ENCODE measurements around the gene GRPEL2. TPM values are rescaled to one million over a fixed set of nuclear protein-coding genes. Genes with fewer than 3 reads are reported as not detected.

Gene GRPEL2
- total RNA-seq, 5 donors from 2014 or later (not counting 1 experiment from before 2014, with no cell fraction given) = 14.2 to 38.7 (median 31.5) TPM

DNA sequence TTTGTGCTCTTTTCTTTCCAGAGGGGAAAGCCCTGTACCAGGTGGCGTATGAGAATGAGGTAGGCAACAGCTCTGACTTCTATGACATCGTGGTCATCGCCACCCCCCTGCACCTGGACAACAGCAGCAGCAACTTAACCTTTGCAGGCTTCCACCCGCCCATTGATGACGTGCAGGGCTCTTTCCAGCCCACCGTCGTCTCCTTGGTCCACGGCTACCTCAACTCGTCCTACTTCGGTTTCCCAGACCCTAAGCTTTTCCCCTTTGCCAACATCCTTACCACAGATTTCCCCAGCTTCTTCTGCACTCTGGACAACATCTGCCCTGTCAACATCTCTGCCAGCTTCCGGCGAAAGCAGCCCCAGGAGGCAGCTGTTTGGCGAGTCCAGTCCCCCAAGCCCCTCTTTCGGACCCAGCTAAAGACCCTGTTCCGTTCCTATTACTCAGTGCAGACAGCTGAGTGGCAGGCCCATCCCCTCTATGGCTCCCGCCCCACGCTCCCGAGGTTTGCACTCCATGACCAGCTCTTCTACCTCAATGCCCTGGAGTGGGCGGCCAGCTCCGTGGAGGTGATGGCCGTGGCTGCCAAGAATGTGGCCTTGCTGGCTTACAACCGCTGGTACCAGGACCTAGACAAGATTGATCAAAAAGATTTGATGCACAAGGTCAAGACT lies 22.8 kb downstream of the GRPEL2 start:
- H3K27me3 ChIP-seq (replicated peaks in 1 of 2; ENCODE audit: control insufficient read depth in 2 of 2, extremely low read depth in 1 of 2, insufficient read depth in 2 of 2, low read length in 1 of 2) = no peaks in the 10 kb centered on the region
- H3K4me3 Mint-ChIP-seq = no peak overlapping the region
- DNase-seq = no peak
- H3K4me3 ChIP-seq (ENCODE audit: control insufficient read depth in 1 of 2, extremely low read depth in 1 of 2, low read length in 1 of 2) = no peak overlapping the region
- H3K4me1 Mint-ChIP-seq = peaks cover 18 to 30% (median 21%) of the 10 kb centered on the region in 3 donors
- no peak for ATAC-seq (replicated peaks in 1 of 4)
- peaks cover 0 to 19% of the 10 kb centered on the region in 2 experiments for H3K4me1 ChIP-seq (ENCODE audit: control insufficient read depth in 1 of 2, extremely low read depth in 1 of 2, insufficient read depth in 2 of 2, low read length in 2 of 2)
- ChIA-PET POLR2A (interaction anchor here in 1 of 2 donors (0.8 kb wide), 1 partner anchor 8 kb away, joined by 3 read pairs; no protein-coding TSS in a partner anchor), CTCF (interaction anchor here (0.6 to 3.8 kb wide), 20 partner anchors 9 to 182 kb away, joined by 3 to 24 read pairs (median 4); partner anchors contain the start of gene PCYOX1L (in 2 of the 2))
- no peak overlapping the region for H3K27ac ChIP-seq (ENCODE audit: low read length)
- WGBS (ENCODE audit: insufficient coverage) = 96% methylated on average over 22 of the region's 22 CpGs
- peaks cover 0 to 12% of the 10 kb centered on the region in 2 donors for H3K36me3 ChIP-seq (ENCODE audit: control insufficient read depth in 2 of 2, extremely low read depth in 1 of 2, insufficient read depth in 1 of 2, low read length in 1 of 2)
- no peaks in the 10 kb centered on the region for H3K9me3 ChIP-seq
- H3K27ac Mint-ChIP-seq = peak overlapping the region in 1 of 2 donors; percentile 22
- H3K27me3 Mint-ChIP-seq = no peaks in the 10 kb centered on the region
- H3K36me3 Mint-ChIP-seq = peaks cover 9% of the 10 kb centered on the region
- H3K9me3 Mint-ChIP-seq = no peaks in the 10 kb centered on the region

DNA sequence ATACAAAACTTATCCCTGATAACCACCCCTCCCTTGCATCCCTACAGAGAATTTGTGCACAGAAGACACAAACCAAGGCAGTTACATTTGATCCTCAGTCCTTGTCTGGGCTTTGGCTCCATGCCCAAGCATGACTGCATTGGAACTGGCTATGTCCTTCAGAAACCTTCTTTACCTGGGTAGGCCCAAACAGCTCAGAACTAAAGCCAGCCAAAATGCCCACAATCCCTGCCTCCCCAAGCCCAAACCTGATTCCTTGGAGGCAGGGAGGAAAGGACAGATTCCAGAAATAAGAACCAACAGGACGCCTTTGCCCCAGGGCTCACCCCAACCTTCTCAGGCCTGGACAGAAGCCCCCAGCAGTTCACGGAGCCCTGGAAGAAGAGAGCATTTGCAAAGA lies 25.6 kb downstream of the GRPEL2 start:
- CTCF ChIA-PET = interaction anchor here (0.6 to 3.2 kb wide), 17 partner anchors 11 to 227 kb away, joined by 3 to 18 read pairs (median 4); partner anchors contain the start of gene PCYOX1L (in 2 of the 2)
- ATAC-seq (replicated peaks in 1 of 4) (no peak), DNase-seq (no peak)
- Mint-ChIP-seq H3K9me3 (no peaks in the 10 kb centered on the region), H3K27me3 (no peaks in the 10 kb centered on the region), H3K36me3 (peaks cover 3% of the 10 kb centered on the region), H3K4me1 (peaks cover 18 to 22% (median 21%) of the 10 kb centered on the region in 3 donors), H3K4me3 (no peak overlapping the region), H3K27ac (no peak overlapping the region)
- Histone ChIP-seq H3K4me1 (ENCODE audit: control insufficient read depth in 1 of 2, extremely low read depth in 1 of 2, insufficient read depth in 2 of 2, low read length in 2 of 2) (peaks cover 0 to 19% of the 10 kb centered on the region in 2 experiments), H3K4me3 (ENCODE audit: control insufficient read depth in 1 of 2, extremely low read depth in 1 of 2, low read length in 1 of 2) (no peak overlapping the region), H3K9me3 (no peaks in the 10 kb centered on the region), H3K36me3 (ENCODE audit: control insufficient read depth in 2 of 2, extremely low read depth in 1 of 2, insufficient read depth in 1 of 2, low read length in 1 of 2) (no peaks in the 10 kb centered on the region), H3K27me3 (replicated peaks in 1 of 2; ENCODE audit: control insufficient read depth in 2 of 2, extremely low read depth in 1 of 2, insufficient read depth in 2 of 2, low read length in 1 of 2) (no peaks in the 10 kb centered on the region), H3K27ac (ENCODE audit: low read length) (no peak overlapping the region)
- 63% methylated on average over 1 of the region's 2 CpGs for WGBS (ENCODE audit: insufficient coverage)
- POLR2A ChIA-PET = no interaction called here

DNA sequence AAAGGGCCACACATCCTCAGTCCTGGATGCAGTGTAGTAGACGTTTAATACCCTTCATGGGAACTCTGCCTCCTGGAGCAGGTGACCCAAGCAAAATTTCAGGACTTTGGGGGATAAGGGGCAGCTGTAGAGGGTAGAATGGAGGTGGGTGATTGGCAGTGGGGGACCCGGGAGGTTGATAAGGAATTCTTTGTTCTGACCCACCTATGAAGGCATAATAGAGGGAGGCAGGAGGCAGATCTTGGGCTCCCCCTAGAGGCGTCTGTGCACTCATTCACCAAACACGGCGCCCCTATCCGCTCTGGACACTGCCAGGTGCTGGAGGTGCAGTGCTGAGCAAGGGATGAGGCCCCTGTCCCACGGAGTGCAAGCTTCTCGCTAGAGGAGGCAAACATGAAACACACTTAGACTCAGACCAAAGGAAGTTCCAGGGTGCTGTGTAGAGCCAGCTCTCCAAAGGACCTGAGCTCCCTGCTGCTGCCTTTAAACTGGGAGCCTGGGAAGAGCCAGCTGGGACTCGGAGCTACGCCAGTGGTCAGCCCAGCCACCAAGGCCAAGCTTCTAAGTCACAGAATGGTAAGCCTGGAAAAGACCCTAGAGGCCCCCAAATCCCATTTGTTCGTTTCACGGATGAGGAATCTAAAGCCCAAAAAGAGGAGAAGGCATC lies 26.1 kb downstream of the GRPEL2 start:
- peak; percentile 84 to 94 (median 86) for ATAC-seq (replicated peaks in 1 of 4)
- Histone ChIP-seq H3K27ac (ENCODE audit: low read length) (no peak overlapping the region), H3K27me3 (replicated peaks in 1 of 2; ENCODE audit: control insufficient read depth in 2 of 2, extremely low read depth in 1 of 2, insufficient read depth in 2 of 2, low read length in 1 of 2) (no peaks in the 10 kb centered on the region), H3K4me3 (ENCODE audit: control insufficient read depth in 1 of 2, extremely low read depth in 1 of 2, low read length in 1 of 2) (no peak overlapping the region), H3K4me1 (ENCODE audit: control insufficient read depth in 1 of 2, extremely low read depth in 1 of 2, insufficient read depth in 2 of 2, low read length in 2 of 2) (peaks cover 0 to 19% of the 10 kb centered on the region in 2 experiments), H3K9me3 (no peaks in the 10 kb centered on the region), H3K36me3 (ENCODE audit: control insufficient read depth in 2 of 2, extremely low read depth in 1 of 2, insufficient read depth in 1 of 2, low read length in 1 of 2) (no peaks in the 10 kb centered on the region)
- Mint-ChIP-seq H3K36me3 (peaks cover 3% of the 10 kb centered on the region), H3K9me3 (no peaks in the 10 kb centered on the region), H3K27ac (no peak overlapping the region), H3K27me3 (no peaks in the 10 kb centered on the region), H3K4me3 (no peak overlapping the region), H3K4me1 (peaks cover 18 to 22% (median 21%) of the 10 kb centered on the region in 3 donors)
- ChIA-PET POLR2A (no interaction called here), CTCF (interaction anchor here (0.8 to 3.2 kb wide), 23 partner anchors 9 to 220 kb away, joined by 3 to 18 read pairs (median 4); partner anchors contain the start of gene PCYOX1L (in 2 of the 2))
- WGBS (ENCODE audit: insufficient coverage) = 43% methylated on average over 7 of the region's 12 CpGs
- DNase-seq = peak; percentile 27 to 84 (median 60)

DNA sequence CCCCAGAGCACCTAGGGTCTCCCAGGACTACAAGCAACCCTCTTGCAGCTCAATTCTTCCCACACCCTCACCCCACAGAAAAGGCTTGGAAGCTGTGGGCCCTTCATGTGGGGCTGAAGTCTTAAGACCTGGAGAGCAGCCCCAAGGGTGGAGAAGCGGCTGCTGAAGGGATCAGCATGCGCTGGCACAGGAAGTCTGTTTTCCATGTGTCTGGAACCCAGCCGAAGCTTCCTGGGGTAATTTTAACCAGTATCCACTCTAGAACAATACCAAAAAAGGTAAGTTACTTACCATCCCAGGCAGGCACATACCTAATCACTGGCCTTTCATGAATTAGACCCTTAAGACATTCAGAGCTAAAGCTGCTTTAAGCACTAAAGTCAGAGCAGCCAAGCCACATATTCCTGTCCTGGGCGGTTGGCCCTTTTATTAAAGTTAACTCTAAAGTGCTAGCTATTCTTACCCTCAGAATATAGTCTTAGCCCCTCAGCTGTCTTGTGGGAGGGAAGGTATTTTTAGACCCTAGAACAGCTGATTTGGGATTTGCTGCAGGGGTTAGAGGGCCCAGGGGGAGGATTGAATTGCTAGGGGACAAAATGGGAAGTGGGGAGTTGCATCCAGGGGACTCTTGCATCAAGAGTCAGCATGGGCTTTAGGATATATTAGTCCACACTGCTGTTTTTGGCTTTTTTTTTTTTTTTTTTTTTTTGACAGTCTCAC lies 26.9 kb downstream of the GRPEL2 start:
- H3K27ac ChIP-seq (ENCODE audit: low read length) = no peak overlapping the region
- no peaks in the 10 kb centered on the region for H3K9me3 ChIP-seq
- no peak overlapping the region for H3K4me3 ChIP-seq (ENCODE audit: control insufficient read depth in 1 of 2, extremely low read depth in 1 of 2, low read length in 1 of 2)
- Mint-ChIP-seq H3K27me3 (no peaks in the 10 kb centered on the region), H3K4me3 (no peak overlapping the region), H3K27ac (no peak overlapping the region), H3K4me1 (peaks cover 15 to 19% (median 17%) of the 10 kb centered on the region in 3 donors), H3K9me3 (no peaks in the 10 kb centered on the region), H3K36me3 (peaks cover 2% of the 10 kb centered on the region)
- ATAC-seq (replicated peaks in 1 of 4) = no peak
- peaks cover 0 to 17% of the 10 kb centered on the region in 2 experiments for H3K4me1 ChIP-seq (ENCODE audit: control insufficient read depth in 1 of 2, extremely low read depth in 1 of 2, insufficient read depth in 2 of 2, low read length in 2 of 2)
- 75% methylated on average over 1 of the region's 4 CpGs for WGBS (ENCODE audit: insufficient coverage)
- H3K27me3 ChIP-seq (replicated peaks in 1 of 2; ENCODE audit: control insufficient read depth in 2 of 2, extremely low read depth in 1 of 2, insufficient read depth in 2 of 2, low read length in 1 of 2) = peaks cover 0 to 4% of the 10 kb centered on the region in 2 experiments
- CTCF ChIA-PET = interaction anchor here (0.8 to 3.2 kb wide), 20 partner anchors 8 to 219 kb away, joined by 3 to 18 read pairs (median 5); partner anchors contain the start of gene PCYOX1L (in 2 of the 2)
- no peaks in the 10 kb centered on the region for H3K36me3 ChIP-seq (ENCODE audit: control insufficient read depth in 2 of 2, extremely low read depth in 1 of 2, insufficient read depth in 1 of 2, low read length in 1 of 2)
- POLR2A ChIA-PET = no interaction called here
- DNase-seq = no peak

DNA sequence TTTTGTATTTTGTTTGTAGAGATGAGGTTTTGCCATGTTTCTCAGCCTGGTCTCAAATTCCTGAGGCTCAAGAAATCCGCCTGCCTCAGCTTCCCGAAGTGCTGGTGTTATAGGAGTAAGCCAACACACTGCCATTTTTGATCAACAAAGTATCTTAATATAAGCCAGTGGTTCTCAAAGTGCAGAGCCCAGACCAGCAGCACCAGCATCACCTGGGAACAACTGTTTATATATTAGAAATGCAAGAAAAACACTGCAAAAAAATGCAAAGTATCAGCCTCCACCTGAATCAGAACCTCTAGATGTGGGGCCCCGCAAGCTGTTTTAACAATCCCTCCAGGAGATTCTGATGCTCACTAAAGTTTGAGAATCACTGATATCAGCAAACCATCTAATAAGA lies 27.6 kb downstream of the GRPEL2 start:
- no peak for ATAC-seq (replicated peaks in 1 of 4)
- ChIA-PET CTCF (interaction anchor here (0.9 to 3.2 kb wide), 7 partner anchors 51 to 192 kb away, joined by 3 to 18 read pairs (median 5); no protein-coding TSS in a partner anchor), POLR2A (no interaction called here)
- Histone ChIP-seq H3K27ac (ENCODE audit: low read length) (no peak overlapping the region), H3K27me3 (replicated peaks in 1 of 2; ENCODE audit: control insufficient read depth in 2 of 2, extremely low read depth in 1 of 2, insufficient read depth in 2 of 2, low read length in 1 of 2) (peaks cover 0 to 4% of the 10 kb centered on the region in 2 experiments), H3K4me3 (ENCODE audit: control insufficient read depth in 1 of 2, extremely low read depth in 1 of 2, low read length in 1 of 2) (no peak overlapping the region), H3K36me3 (ENCODE audit: control insufficient read depth in 2 of 2, extremely low read depth in 1 of 2, insufficient read depth in 1 of 2, low read length in 1 of 2) (no peaks in the 10 kb centered on the region), H3K9me3 (no peaks in the 10 kb centered on the region), H3K4me1 (ENCODE audit: control insufficient read depth in 1 of 2, extremely low read depth in 1 of 2, insufficient read depth in 2 of 2, low read length in 2 of 2) (peaks cover 0 to 10% of the 10 kb centered on the region in 2 experiments)
- H3K27ac Mint-ChIP-seq = no peak overlapping the region
- H3K4me1 Mint-ChIP-seq = peaks cover 8 to 12% (median 12%) of the 10 kb centered on the region in 3 donors
- no peaks in the 10 kb centered on the region for H3K9me3 Mint-ChIP-seq
- peaks cover 4% of the 10 kb centered on the region for H3K36me3 Mint-ChIP-seq
- WGBS (ENCODE audit: insufficient coverage) = no CpG with 5 or more reads among the region's 3 CpGs
- DNase-seq = no peak
- no peaks in the 10 kb centered on the region for H3K27me3 Mint-ChIP-seq
- H3K4me3 Mint-ChIP-seq = no peak overlapping the region

GRCh38 chr5:149374303-149374702 lies 29.0 kb downstream of the GRPEL2 start:
- Mint-ChIP-seq H3K4me3 (no peak overlapping the region), H3K27me3 (no peaks in the 10 kb centered on the region), H3K4me1 (peaks cover 4 to 6% (median 4%) of the 10 kb centered on the region in 3 donors), H3K27ac (no peak overlapping the region), H3K9me3 (no peaks in the 10 kb centered on the region), H3K36me3 (peaks cover 4% of the 10 kb centered on the region)
- CTCF ChIA-PET = interaction anchor here in 1 of 2 donors (0.6 to 3.2 kb wide), 2 partner anchors 57 to 190 kb away, joined by 3 to 18 read pairs; no protein-coding TSS in a partner anchor
- H3K27me3 ChIP-seq (replicated peaks in 1 of 2; ENCODE audit: control insufficient read depth in 2 of 2, extremely low read depth in 1 of 2, insufficient read depth in 2 of 2, low read length in 1 of 2) = peaks cover 0 to 4% of the 10 kb centered on the region in 2 experiments
- H3K27ac ChIP-seq (ENCODE audit: low read length) = no peak overlapping the region
- ATAC-seq (replicated peaks in 1 of 4) (no peak), DNase-seq (no peak)
- no peak overlapping the region for H3K4me3 ChIP-seq (ENCODE audit: control insufficient read depth in 1 of 2, extremely low read depth in 1 of 2, low read length in 1 of 2)
- no peaks in the 10 kb centered on the region for H3K36me3 ChIP-seq (ENCODE audit: control insufficient read depth in 2 of 2, extremely low read depth in 1 of 2, insufficient read depth in 1 of 2, low read length in 1 of 2)
- WGBS (ENCODE audit: insufficient coverage) = 98% methylated on average over 17 of the region's 20 CpGs
- no peaks in the 10 kb centered on the region for H3K9me3 ChIP-seq
- H3K4me1 ChIP-seq (ENCODE audit: control insufficient read depth in 1 of 2, extremely low read depth in 1 of 2, insufficient read depth in 2 of 2, low read length in 2 of 2) = peaks cover 0 to 9% of the 10 kb centered on the region in 2 experiments
- POLR2A ChIA-PET = no interaction called here
